HG02642 (cell line): ENCODE results near the gene CENPM.

ENCODE experiments used
- ATAC-seq: cut with Tn5 transposase; IDR thresholded peaks from one replicate; pipeline ENCODE4 v1.9.1; 2021; ENCODE audit warnings: mild to moderate bottlenecking; ENCODE audit not compliant: unreplicated experiment, poor library complexity

The CENPM gene

GRCh38 chr22:41915786-41916493, 31.0 kb downstream of the CENPM start:
- ATAC-seq, result no peak

GRCh38 chr22:41915035-41915785, 31.7 kb downstream of the CENPM start, which contains the start of gene SHISA8:
SHISA8 (minus strand) TSS chr22:41915074; CDS start chr22:41914667, 407 bp downstream.
- ATAC-seq, result no peak

GRCh38 chr22:41914611-41915034, 32.3 kb downstream of the CENPM start:
- ATAC-seq, result no peak

- ATAC-seq, result no peak
Observed at GRCh38 chr22:41913842-41914534, 33.0 kb downstream of the CENPM start.

- ATAC-seq, result no peak
Observed at GRCh38 chr22:41913040-41913719, 33.8 kb downstream of the CENPM start.

- ATAC-seq, result no peak
Observed at GRCh38 chr22:41912338-41913039, 34.5 kb downstream of the CENPM start.

GRCh38 chr22:41911001-41911611, 35.8 kb downstream of the CENPM start:
- no peak for ATAC-seq

- no peak for ATAC-seq
Observed at GRCh38 chr22:41910050-41911000, 36.6 kb downstream of the CENPM start.

GRCh38 chr22:41909310-41910049, 37.5 kb downstream of the CENPM start:
- no peak for ATAC-seq

GRCh38 chr22:41908411-41909309, 38.3 kb downstream of the CENPM start:
- no peak for ATAC-seq

- no peak for ATAC-seq
Observed at GRCh38 chr22:41907436-41908401, 39.2 kb downstream of the CENPM start.

- ATAC-seq, result no peak
Observed at GRCh38 chr22:41906822-41907221, 40.1 kb downstream of the CENPM start.

GRCh38 chr22:41905411-41906202, 41.3 kb downstream of the CENPM start:
- no peak for ATAC-seq

- no peak for ATAC-seq
Observed at GRCh38 chr22:41904450-41905410, 42.2 kb downstream of the CENPM start.
